Trophoblast cell (in vitro differentiated cells and primary cell): Measurements from ENCODE around the gene URI1.

Source experiments
- DNase-seq, 2 donors: peaks; one replicate each; pipeline ENCODE4 v3.0.0-alpha.2; 2016
- H2AFZ ChIP-seq: 2 replicates; pipeline ENCODE4 v1.6.1; 2013; ENCODE audit warnings: low read length, moderate library complexity, mild to moderate bottlenecking; ENCODE audit not compliant: insufficient read depth, poor library complexity
- H2AK5ac ChIP-seq: 2 replicates; pipeline ENCODE4 v1.6.1; 2013; ENCODE audit warnings: mild to moderate bottlenecking, low read length
- H2BK120ac ChIP-seq: 2 replicates; pipeline ENCODE4 v1.6.1; 2013; ENCODE audit warnings: low read length, mild to moderate bottlenecking, moderate library complexity; ENCODE audit not compliant: insufficient read depth, poor library complexity
- H2BK12ac ChIP-seq: 2 replicates; pipeline ENCODE4 v1.6.1; 2013; ENCODE audit warnings: mild to moderate bottlenecking, low read length, moderate library complexity
- H2BK5ac ChIP-seq: 2 replicates; pipeline ENCODE4 v1.6.1; 2013; ENCODE audit warnings: low read length, low read depth, moderate library complexity, mild to moderate bottlenecking; ENCODE audit not compliant: poor library complexity
- H3K14ac ChIP-seq: 2 replicates; pipeline ENCODE4 v1.6.1; 2013; ENCODE audit warnings: mild to moderate bottlenecking, low read length
- H3K18ac ChIP-seq: 2 replicates; pipeline ENCODE4 v1.6.1; 2013; ENCODE audit warnings: mild to moderate bottlenecking, low read length
- H3K23ac ChIP-seq: 2 replicates; pipeline ENCODE4 v1.6.1; 2013; ENCODE audit warnings: low read length
- H3K27ac ChIP-seq: 2 replicates; pipeline ENCODE4 v1.5.1; 2013; ENCODE audit warnings: low read depth, mild to moderate bottlenecking, inconsistent platforms, low read length, moderate library complexity
- H3K27me3 ChIP-seq: 2 replicates; pipeline ENCODE4 v1.6.1; 2013; ENCODE audit warnings: inconsistent platforms, mild to moderate bottlenecking, low read length, moderate library complexity; ENCODE audit not compliant: insufficient read depth
- H3K36me3 ChIP-seq, 2 experiments: 1 replicate in 1 of 2; 2 replicates in 1 of 2; pipeline ENCODE4 v1.6.1; 2013; ENCODE audit warnings: low read length in 2 of 2, mild to moderate bottlenecking in 2 of 2, moderate library complexity in 1 of 2; ENCODE audit not compliant: insufficient read depth in 2 of 2, control insufficient read depth in 1 of 2
- H3K4ac ChIP-seq: 2 replicates; pipeline ENCODE4 v1.6.1; 2013; ENCODE audit warnings: low read depth, mild to moderate bottlenecking, low read length, moderate library complexity
- H3K4me1 ChIP-seq, 2 experiments: 1 replicate in 1 of 2; 2 replicates in 1 of 2; pipeline ENCODE4 v1.6.1; 2013; ENCODE audit warnings: low read length in 2 of 2, mild to moderate bottlenecking in 2 of 2, moderate library complexity in 1 of 2; ENCODE audit not compliant: insufficient read depth in 2 of 2, control insufficient read depth in 1 of 2
- H3K4me2 ChIP-seq: 2 replicates; pipeline ENCODE4 v1.6.1; 2013; ENCODE audit warnings: inconsistent platforms, mild to moderate bottlenecking, low read length, moderate library complexity
- H3K4me3 ChIP-seq: 2 replicates; pipeline ENCODE4 v1.5.1; 2013; ENCODE audit warnings: mild to moderate bottlenecking, low read depth, low read length, inconsistent platforms
- H3K79me1 ChIP-seq: one replicate; pipeline ENCODE4 v1.6.1; 2013; ENCODE audit warnings: low read length
- H3K79me2 ChIP-seq: 2 replicates; pipeline ENCODE4 v1.6.1; 2013; ENCODE audit warnings: low read length, mild to moderate bottlenecking; ENCODE audit not compliant: control insufficient read depth, insufficient read depth, poor library complexity
- H3K9ac ChIP-seq: 2 replicates; pipeline ENCODE4 v1.6.1; 2013; ENCODE audit warnings: mild to moderate bottlenecking, low read length
- H3K9me3 ChIP-seq: 2 replicates; pipeline ENCODE4 v1.6.1; 2013; ENCODE audit warnings: low read depth, mild to moderate bottlenecking, control low read depth, inconsistent platforms, low read length; ENCODE audit not compliant: insufficient read depth
- H4K12ac ChIP-seq: 2 replicates; pipeline ENCODE4 v1.6.1; 2013; ENCODE audit warnings: low read depth, mild to moderate bottlenecking, low read length, moderate library complexity
- H4K8ac ChIP-seq: 2 replicates; pipeline ENCODE4 v1.6.1; 2013; ENCODE audit warnings: low read depth, mild to moderate bottlenecking, low read length, moderate library complexity
- H4K91ac ChIP-seq: one replicate; pipeline ENCODE4 v1.6.1; 2013; ENCODE audit warnings: low read depth, mild to moderate bottlenecking, low read length, moderate library complexity
- WGBS: extraction: QIAGEN DNeasy Blood & Tissue Kit; methylation state at CpG from one replicate; pipeline ENCODE4 v1.1.7; 2013; ENCODE audit warnings: missing lambda C conversion rate; ENCODE audit not compliant: insufficient read length, insufficient coverage; ENCODE audit errors: extremely low coverage; 5-methylcytosine and 5-hydroxymethylcytosine counted together

The URI1 gene

DNA sequence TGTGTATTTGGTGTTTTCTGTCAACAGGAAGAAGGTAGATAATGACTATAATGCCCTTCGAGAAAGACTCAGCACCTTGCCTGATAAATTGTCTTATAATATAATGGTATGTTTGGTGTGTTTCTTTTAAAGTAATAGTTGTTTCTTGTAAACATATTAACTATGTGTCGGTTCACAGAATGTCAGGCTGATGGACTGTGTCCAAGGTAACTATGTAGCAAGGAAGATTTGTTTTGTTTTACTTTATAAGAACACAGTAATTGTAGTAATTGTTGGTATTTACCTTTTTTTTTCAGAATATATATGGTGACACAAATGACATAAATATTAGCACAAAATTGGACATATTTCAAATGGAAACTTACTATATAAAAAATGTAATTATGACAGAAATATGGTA is 43.2 kb downstream of the URI1 start:
- no peaks in the 10 kb centered on the region for H3K27me3 ChIP-seq
- no peak overlapping the region for H3K27ac ChIP-seq
- H3K79me1 ChIP-seq = no peaks in the 10 kb centered on the region
- H3K4me2 ChIP-seq = no peak overlapping the region
- H3K18ac ChIP-seq = no peak overlapping the region
- H3K36me3 ChIP-seq = peaks cover 0 to 2% of the 10 kb centered on the region in 2 experiments
- H3K4ac ChIP-seq = no peak overlapping the region
- no peak overlapping the region for H4K12ac ChIP-seq
- H3K4me3 ChIP-seq = no peak overlapping the region
- no peaks in the 10 kb centered on the region for H3K4me1 ChIP-seq
- WGBS = no CpG with 5 or more reads among the region's 2 CpGs
- H2BK12ac ChIP-seq = no peak overlapping the region
- no peak overlapping the region for H4K91ac ChIP-seq
- H3K79me2 ChIP-seq = no peaks in the 10 kb centered on the region
- no peak overlapping the region for H3K23ac ChIP-seq
- H3K9me3 ChIP-seq = no peaks in the 10 kb centered on the region
- H2AK5ac ChIP-seq = no peak overlapping the region
- H2BK5ac ChIP-seq = no peak overlapping the region
- H4K8ac ChIP-seq = no peak overlapping the region
- no peak overlapping the region for H3K14ac ChIP-seq
- no peak overlapping the region for H3K9ac ChIP-seq
- H2AFZ ChIP-seq = no peak overlapping the region
- H2BK120ac ChIP-seq = no peak overlapping the region
- DNase-seq = no peak

DNA sequence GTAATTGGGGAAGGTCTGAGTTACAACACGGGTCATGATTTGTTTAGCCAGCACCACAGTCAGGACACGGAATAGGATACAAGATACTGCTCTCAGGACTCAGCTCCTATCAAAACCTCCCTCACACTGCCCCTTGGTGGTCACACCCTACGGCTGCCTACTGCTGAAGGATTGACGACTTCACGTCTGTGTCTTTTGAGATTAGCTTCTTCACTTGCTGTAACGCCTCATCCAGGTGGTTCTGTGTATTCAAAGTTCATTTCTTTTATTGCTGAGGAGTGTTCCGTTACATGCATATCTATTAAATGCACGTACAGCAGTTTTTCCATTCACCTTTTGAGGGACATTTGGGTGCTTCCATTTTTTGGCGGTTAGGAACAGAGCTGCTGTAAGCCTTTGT is 46.3 kb downstream of the URI1 start:
- no peaks in the 10 kb centered on the region for H3K9me3 ChIP-seq
- H3K23ac ChIP-seq = no peak overlapping the region
- no peaks in the 10 kb centered on the region for H3K27me3 ChIP-seq
- H3K79me2 ChIP-seq = no peaks in the 10 kb centered on the region
- H3K4ac ChIP-seq = no peak overlapping the region
- no peak overlapping the region for H4K8ac ChIP-seq
- no peak overlapping the region for H2BK5ac ChIP-seq
- H2BK120ac ChIP-seq = no peak overlapping the region
- no peak overlapping the region for H3K4me3 ChIP-seq
- H3K18ac ChIP-seq = no peak overlapping the region
- H3K79me1 ChIP-seq = no peaks in the 10 kb centered on the region
- H3K4me1 ChIP-seq = no peaks in the 10 kb centered on the region
- no peak overlapping the region for H2AK5ac ChIP-seq
- H3K14ac ChIP-seq = no peak overlapping the region
- peaks cover 0 to 5% of the 10 kb centered on the region in 2 experiments for H3K36me3 ChIP-seq
- H2AFZ ChIP-seq = no peak overlapping the region
- H3K9ac ChIP-seq = no peak overlapping the region
- H3K4me2 ChIP-seq = no peak overlapping the region
- WGBS = no CpG with 5 or more reads among the region's 9 CpGs
- no peak overlapping the region for H4K12ac ChIP-seq
- no peak overlapping the region for H2BK12ac ChIP-seq
- H4K91ac ChIP-seq = no peak overlapping the region
- no peak for DNase-seq
- H3K27ac ChIP-seq = no peak overlapping the region

DNA sequence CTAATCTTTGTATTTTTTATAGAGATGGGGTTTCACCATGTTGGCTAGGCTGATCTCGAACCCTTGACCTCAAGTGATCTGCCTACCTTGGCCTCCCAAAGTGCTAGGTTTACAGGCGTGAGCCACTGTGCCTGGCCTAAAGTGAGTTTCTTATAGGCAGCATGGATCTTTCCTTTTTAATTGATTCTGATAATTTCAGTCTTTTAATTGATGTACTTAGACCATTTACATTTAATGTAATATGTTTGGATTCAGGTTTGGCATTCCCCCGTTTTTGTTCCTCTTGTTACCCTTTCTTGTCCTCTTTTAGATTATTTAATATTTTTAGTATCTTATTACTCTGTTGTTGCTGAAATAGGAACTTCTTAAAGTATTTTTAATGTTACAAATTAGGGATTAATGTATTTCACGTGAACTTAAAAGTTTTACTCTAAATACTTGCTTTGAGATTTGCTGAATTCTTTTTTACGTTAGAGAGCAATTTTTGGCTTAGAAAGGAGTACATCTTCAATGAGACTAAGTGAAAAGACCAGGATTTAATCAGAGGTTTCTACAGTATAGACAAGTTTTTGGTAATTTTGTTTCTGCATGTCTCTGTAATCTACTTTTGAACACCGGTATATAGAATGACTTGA is 50.3 kb downstream of the URI1 start:
- Histone ChIP-seq H2AK5ac (no peak overlapping the region), H2BK120ac (no peak overlapping the region), H3K79me1 (no peaks in the 10 kb centered on the region), H3K4ac (no peak overlapping the region), H3K4me1 (no peaks in the 10 kb centered on the region), H3K9me3 (no peaks in the 10 kb centered on the region), H3K18ac (no peak overlapping the region), H3K23ac (no peak overlapping the region), H4K91ac (no peak overlapping the region), H4K12ac (no peak overlapping the region), H3K27me3 (no peaks in the 10 kb centered on the region), H3K4me3 (no peak overlapping the region), H2BK12ac (no peak overlapping the region), H2AFZ (no peak overlapping the region), H4K8ac (no peak overlapping the region), H3K4me2 (no peak overlapping the region), H2BK5ac (no peak overlapping the region), H3K14ac (no peak overlapping the region), H3K79me2 (no peaks in the 10 kb centered on the region), H3K9ac (no peak overlapping the region), H3K27ac (no peak overlapping the region), H3K36me3 (peaks cover 0 to 5% of the 10 kb centered on the region in 2 experiments)
- DNase-seq = no peak
- no CpG with 5 or more reads among the region's 6 CpGs for WGBS

DNA sequence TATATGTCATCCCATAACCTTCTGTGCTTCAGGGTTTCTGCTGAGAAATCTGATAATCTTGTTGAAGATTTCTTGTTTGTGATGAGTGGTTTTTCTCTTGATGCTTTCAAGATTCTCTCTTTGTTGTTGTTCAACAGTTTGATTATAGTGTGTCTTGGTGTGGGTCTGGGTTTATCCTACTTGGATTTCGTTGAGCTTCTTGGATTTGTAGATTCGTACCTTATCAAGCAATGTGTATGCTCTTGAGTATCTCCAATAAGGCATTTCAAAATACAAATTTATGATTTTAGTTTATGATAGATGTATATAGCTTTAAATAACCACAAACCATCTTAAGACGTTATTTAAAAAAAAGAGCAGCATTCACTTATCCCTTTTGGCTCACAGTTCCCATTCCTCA is 57.5 kb downstream of the URI1 start:
- Histone ChIP-seq H2BK12ac (no peak overlapping the region), H4K91ac (no peak overlapping the region), H3K23ac (no peak overlapping the region), H3K4me3 (no peak overlapping the region), H3K4ac (no peak overlapping the region), H4K8ac (no peak overlapping the region), H3K9me3 (no peaks in the 10 kb centered on the region), H3K14ac (no peak overlapping the region), H3K79me1 (no peaks in the 10 kb centered on the region), H3K18ac (no peak overlapping the region), H3K36me3 (no peaks in the 10 kb centered on the region), H3K4me2 (no peak overlapping the region), H3K27ac (no peak overlapping the region), H2BK5ac (no peak overlapping the region), H3K4me1 (no peaks in the 10 kb centered on the region), H2AFZ (no peak overlapping the region), H4K12ac (no peak overlapping the region), H3K79me2 (no peaks in the 10 kb centered on the region), H3K9ac (no peak overlapping the region), H2AK5ac (no peak overlapping the region), H2BK120ac (no peak overlapping the region), H3K27me3 (no peaks in the 10 kb centered on the region)
- DNase-seq = no peak
- no CpG with 5 or more reads among the region's 3 CpGs for WGBS
